GM12892 (cell line): ENCODE data around the gene RELN.

ENCODE experiments used
- POLR2AphosphoS5 ChIP-seq: IDR thresholded peaks from 2 replicates; pipeline ENCODE4 v1.6.1; 2011; ENCODE audit warnings: low read depth, low read length, control low read depth
- TAF1 ChIP-seq: IDR thresholded peaks from 2 replicates; pipeline ENCODE4 v1.6.1; 2011; ENCODE audit warnings: low read depth, mild to moderate bottlenecking, control low read depth, low read length, borderline replicate concordance

- TF ChIP-seq POLR2AphosphoS5 (no peak), TAF1 (no peak)
Observed at GRCh38 chr7:103762065-103762760, 227.2 kb downstream of the RELN start.
